NCI-H2227 (cell line): ENCODE results near the gene OTOG.
"Not testable (repeated sequence)": the region's sequence is repeated elsewhere in the genome, so short reads cannot be mapped to it uniquely, and the experiment has no call there.

Experiments used
- DNase-seq: peaks from one replicate; lab custom pipeline; 2025; ENCODE audit not compliant: unreplicated experiment; lab: John Stamatoyannopoulos, UW

OTOG gene

DNA sequence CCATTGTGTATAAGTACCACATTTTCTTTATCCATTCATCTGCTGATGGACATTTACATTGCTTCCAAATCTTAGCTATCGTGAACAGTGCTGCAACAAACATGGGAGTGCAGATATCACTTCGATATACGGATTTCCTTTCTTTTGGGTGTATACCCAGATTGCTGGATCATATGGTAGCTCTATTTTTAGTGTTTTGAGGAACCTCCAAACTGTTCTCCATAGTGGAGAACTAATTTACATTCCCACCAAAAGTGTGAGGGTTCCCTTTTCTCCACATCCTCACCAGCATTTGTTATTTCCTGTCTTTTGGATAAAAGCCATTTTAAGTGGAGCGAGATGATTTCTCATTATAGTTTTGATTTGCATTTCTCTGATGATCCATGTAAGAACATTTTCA, 75.7 kb downstream of the OTOG start:
- DNase-seq, result not testable (repeated sequence)

DNA sequence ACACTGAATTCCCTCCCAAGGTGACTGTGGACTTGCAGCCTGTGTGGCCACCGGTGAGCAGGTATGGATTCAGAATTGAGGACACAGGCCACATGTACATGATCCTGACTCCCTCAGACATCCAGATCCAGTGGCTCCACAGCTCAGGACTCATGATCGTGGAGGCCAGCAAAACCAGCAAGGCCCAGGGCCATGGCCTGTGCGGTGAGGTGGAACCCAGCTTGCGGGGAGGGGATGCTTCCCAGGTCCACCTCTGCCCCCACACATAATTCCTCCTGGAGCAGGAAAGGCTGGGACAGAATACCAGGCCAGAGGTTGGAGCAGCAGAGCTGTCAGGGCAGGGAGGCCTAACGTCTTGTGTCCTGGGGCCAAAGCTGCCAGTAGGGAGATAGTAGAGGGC, 82.1 kb downstream of the OTOG start:
- no peak for DNase-seq

DNA sequence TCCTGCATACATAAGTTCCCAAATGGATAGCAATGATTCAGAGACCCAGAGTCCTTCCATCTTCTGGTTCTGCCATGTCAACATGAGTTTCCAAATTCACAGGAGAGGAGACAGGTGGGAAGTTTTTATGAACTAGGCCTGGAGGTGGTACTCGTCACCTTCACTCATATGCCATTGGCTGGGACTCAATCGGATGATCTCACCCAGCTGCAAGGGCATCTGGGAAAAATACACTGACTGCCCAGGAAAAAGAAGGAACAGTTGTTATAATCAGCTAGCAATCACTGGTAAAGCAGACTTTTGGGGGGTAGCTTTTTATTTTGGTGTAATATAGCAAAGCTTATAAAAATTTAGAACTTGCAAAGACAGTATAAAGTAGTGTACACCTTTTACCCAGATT, 83.9 kb downstream of the OTOG start:
- DNase-seq, result no peak

DNA sequence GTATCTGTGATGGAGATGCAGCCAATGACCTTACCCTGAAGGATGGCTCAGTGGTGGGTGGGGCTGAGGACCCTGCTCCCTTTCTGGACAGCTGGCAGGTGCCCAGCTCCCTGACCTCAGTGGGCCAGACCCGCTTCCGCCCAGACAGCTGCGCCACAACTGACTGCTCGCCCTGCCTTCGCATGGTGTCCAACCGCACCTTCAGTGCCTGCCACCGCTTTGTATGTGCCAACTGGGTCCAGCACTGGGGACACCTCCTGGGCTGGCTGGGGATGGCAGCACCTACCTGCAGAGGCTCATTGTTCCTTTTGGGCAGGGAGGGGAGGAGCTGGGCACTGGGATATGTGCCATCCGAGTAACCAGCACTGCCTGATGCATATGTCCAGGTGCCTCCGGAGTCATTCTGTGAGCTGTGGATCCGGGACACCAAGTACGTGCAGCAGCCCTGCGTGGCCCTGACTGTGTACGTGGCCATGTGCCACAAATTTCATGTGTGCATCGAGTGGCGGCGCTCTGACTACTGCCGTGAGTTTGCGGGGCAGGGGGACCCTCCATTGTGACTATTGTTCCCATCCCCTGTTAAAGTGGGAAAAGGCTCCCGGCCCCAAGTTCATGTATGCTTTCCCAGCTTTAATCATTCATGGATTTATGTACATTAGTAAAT, 84.8 kb downstream of the OTOG start:
- no peak for DNase-seq

DNA sequence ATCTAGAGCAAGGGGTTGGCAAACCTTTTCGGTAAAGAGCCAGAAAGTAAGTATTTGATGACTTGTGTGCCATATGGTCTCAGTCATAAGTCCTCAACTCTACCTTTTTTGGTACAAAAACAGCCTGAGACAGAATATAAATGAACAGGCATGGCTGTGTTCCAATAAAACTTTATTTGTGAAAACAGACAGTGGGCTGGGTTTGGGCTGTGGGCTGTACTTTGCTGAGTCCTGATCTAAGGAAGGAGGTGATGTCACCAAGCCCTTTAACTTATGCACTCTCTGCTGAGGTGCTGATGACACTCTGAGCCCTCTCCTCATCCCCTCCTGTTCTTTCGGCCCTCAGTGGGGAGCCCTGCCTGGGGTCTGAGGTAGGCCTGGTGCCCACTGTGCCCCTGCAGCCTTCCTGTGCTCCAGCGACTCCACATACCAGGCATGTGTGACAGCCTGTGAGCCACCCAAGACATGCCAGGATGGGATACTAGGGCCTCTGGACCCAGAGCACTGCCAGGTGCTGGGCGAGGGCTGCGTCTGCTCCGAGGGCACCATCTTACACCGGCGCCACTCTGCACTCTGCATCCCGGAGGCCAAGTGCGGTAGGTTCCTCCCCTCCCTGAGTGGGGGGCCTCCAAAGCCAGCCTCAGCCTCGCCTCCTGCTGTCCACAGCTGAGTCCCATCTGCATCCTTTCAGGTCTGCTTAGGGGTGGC, 86.4 kb downstream of the OTOG start:
- no peak for DNase-seq

DNA sequence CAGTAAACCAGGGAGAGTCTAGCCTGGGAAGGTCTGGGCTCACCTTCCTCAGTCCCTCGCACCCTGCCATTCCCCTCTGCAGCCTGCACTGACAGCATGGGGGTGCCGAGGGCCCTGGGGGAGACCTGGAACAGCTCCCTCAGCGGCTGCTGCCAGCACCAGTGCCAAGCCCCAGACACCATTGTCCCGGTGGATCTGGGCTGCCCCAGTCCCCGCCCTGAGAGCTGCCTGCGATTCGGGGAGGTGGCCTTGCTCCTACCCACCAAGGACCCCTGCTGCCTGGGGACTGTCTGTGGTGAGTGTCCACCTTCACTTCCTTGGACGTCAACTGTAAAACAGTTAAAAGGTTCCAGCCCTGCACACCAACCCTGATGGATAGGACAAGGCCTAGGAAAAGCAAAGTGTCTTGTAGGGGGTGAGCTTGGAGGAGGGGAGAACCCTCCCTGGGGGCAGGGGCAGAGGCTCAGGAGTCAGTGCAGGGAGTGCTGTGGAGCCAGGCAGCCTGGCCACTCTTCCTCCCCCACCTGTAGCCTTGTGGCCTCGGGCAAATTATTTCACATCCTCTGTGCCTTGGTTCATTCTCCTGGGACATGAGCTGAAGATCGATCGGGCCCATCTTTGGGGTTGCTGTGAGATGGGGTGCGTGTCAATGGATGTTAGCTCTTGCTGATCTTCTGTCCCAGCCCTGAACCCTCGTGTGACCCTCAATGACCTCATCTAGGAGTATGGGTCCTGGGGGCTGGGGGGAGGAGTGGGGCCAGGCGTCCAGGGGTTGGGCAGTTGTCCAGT, 87.1 kb downstream of the OTOG start:
- DNase-seq, result no peak

DNA sequence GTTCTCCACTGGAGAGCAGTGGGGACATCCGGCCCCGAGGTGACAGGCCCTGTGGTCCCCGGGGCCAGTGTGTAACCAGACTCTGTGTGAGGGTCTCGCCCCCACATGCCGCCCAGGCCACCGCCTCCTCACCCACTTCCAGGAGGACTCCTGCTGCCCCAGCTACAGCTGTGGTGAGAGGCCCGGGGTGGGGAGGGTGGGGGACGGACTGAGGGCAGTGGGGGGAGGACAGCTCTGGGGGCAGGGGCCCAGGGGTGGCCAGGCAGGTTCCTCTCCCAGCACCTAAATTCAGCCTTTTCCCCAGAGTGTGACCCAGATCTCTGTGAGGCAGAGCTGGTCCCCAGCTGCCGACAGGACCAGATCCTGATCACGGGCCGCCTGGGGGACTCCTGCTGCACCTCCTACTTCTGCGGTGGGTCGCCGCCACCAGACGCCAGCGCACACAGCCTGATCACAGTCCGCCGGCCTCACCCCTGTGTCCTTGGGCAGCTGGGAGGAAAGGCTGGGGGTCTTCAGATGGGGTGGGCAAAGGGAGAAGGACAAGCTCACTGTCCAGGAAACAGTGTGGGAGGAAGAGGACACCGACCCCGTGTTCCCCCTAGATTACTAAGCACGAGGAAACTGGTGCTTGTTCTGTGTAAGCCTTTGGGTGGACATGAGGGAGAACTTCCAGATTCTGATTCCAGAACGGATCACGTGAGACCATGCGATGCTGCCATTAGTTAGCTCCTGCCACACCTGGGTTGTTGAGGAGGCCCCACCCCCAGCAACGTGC, 87.9 kb downstream of the OTOG start:
- DNase-seq, result no peak

DNA sequence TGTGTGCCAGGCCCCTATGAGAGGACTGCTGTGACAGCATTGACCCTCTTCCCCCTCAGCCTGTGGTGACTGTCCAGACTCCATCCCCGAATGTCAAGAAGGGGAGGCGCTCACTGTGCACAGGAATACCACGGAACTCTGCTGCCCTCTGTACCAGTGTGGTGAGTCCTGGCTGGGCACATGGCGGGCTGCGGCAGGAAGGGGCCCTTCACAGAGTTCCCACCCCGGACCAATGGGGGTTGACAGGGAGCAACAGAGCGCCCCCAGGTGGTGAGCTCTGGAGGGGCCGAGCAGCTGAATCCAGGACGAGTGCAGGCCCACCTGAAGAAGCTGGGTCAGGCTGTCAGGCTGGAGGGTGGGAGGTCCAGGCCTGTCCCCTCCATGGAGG, 88.5 kb downstream of the OTOG start:
- DNase-seq, result no peak

DNA sequence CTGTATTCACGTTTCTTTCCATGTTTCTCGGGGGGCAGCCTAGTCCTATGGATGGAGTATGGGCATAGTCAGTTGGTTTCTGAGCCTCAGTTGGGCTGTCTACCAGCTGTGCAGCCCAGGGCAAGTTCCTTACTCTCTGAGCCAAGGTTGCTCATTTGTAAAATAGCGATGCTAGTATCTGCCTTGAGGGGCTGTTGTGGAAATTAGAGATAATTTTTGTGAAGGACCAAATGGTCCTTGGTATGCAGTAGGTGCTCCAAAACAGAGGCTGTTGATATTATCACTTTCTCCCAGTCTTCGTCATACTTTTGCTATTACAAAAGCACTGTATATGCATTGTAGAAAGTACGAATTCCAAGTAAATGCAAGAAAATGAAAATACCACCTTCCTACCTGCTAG, 89.7 kb downstream of the OTOG start:
- DNase-seq, result no peak

DNA sequence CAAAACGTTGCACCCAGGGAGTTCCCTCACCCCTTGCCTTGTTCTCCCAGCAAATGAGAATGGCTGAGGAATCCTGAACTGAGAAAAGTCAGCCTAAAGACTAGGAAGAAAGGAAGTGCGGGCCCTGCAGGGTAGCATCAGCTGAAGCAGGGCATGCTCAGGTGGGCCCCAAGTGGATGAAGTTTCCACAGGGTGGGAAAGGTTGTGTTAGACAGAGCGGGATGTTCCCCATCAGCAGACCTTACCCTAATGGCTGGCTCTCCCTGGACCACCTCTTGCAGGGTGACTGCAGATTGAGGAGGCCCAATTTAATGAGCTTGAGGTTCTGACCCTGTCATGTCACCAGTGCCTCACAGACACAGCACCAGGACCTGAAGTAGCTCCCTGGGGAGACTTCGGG, 90.8 kb downstream of the OTOG start:
- DNase-seq, result no peak

DNA sequence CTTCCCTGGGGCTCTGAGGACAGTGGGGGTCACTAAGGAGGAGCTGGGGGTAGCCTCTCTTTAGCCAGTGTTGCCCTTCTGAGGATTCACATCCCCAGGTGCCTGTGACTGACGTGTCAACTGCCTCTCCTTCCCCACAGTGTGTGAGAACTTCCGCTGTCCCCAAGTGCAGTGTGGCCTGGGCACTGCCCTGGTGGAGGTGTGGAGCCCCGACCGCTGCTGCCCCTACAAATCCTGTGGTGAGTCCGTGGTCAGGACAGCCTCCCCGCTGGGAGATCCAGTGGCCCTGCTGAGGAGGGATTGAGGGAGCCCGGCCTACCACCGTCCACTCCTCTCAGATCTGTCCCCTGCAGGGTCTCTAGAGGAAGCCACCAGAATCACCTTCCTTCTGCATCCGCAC, 91.3 kb downstream of the OTOG start:
- DNase-seq, result no peak

DNA sequence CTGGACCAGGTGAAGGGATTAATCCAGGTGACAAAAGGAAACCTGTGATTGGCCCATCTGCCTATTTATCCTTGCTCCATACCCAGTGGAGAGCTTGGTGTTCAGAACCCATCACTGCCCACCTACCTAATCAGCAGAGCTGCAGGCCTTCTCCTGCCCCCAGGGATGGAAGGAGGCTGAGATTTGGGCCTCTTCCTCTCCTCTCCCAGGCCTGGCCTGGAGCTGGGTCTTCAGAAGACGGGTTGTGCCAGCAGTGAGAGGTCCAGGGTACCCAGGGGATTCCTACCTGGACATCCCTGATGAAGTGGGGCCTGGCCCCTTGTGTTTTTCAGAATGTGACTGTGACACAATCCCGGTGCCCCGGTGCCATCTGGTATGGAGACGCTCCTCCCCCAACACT, 92.0 kb downstream of the OTOG start:
- DNase-seq, result no peak

DNA sequence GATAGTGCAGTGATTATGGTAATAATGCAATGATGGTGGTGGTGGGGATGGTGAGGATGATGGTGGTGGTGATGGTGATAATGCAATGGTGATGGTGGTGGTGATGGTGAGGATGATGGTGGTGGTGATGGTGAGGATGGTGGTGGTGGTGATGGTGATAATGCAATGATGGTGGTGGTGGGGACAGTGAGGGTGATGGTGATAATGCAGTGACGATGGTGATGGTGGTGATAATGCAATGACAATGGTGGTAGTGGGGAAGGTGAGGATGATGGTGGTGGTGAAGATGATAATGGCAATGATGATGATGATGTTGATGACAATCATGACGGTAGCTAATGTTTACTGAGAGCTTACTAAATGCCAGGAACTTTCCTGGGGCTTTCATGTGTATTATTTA, 92.7 kb downstream of the OTOG start:
- DNase-seq, result no peak

DNA sequence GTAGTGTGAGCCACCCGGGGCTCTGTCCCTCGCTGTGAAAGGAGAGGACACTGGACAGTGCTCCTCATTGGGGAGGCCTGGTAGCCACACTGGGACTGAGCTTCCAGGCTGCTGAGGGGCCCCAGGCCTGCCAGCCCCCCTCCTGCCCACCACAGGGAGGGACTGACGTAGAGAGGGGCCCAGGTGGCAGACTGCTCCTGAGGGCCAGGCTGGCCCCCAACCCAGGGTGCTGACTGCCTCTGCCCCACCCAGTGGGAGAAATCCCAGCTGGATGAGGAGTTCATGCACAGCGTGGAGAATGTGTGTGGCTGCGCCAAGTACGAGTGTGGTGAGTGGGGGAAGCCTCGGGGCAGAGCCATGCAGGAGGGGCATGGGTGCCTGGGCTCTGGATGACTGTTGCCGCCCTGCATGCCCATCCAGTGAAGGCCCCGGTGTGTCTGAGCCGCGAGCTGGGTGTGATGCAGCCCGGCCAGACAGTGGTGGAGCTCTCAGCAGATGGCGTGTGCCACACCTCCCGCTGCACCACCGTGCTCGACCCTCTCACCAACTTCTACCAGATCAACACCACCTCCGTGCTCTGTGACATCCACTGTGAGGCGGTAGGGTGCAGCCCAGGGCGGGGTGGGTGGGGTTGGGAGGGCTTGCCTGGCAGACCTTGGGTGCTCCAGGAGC, 93.6 kb downstream of the OTOG start:
- DNase-seq, result no peak

DNA sequence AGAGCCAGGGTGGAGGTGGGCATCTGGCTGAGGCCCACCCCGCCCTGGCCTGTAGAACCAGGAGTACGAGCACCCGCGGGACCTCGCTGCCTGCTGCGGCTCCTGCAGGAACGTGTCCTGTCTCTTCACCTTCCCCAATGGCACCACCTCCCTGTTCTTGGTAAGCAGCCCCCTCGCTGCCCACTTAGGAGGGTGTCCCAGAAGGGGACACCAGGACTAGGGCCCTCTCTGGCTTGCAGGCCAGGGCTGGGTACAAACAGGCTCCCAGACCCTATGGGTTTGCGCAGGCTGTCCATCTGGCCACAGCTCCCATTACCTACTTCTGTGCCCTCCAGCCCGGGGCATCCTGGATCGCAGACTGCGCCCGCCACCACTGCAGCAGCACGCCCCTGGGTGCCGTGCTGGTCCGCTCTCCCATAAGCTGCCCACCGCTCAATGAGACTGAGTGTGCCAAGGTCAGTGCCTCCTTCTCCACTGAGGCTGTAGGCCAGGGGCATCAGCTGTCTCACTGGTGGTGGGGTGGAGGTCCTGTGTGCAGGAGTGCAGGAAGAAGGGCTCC, 94.8 kb downstream of the OTOG start:
- DNase-seq, result no peak

DNA sequence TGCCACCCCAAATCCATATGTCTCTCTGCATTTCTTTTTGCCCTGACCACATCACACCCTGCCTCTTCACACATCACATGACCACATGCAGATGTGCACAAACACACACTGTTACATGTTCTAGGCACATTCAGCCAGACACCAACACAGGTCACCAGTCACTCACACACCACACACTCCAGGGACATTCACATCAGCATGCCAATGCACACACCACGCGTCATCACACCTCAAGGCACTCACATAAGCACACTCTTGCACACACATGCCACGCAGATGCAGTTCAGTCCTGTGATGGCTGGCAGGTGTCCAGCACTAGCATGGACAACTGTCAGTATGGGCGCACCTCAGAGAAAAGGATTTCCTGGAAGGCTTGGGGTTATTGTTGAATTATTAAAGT, 95.3 kb downstream of the OTOG start:
- no peak for DNase-seq

DNA sequence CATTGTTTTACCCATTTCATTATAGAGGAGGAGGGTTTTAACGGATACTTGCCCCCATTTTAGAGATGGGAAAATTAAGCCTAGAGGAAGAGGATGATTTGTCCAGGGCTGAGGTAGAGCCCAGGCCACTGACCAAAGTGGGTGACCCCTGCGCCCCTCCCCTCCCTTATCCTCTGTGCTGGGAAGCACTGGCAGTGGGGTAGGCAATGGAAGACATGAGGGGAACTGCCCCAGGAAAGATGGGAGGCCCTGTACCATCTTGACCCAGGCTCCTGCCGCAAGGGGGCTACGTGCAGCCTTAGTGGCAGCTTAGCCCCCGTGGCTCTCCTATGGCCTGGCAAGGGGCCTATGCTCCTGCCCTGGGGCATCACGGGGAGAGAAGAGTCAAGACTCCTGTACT, 95.9 kb downstream of the OTOG start:
- DNase-seq, result no peak

DNA sequence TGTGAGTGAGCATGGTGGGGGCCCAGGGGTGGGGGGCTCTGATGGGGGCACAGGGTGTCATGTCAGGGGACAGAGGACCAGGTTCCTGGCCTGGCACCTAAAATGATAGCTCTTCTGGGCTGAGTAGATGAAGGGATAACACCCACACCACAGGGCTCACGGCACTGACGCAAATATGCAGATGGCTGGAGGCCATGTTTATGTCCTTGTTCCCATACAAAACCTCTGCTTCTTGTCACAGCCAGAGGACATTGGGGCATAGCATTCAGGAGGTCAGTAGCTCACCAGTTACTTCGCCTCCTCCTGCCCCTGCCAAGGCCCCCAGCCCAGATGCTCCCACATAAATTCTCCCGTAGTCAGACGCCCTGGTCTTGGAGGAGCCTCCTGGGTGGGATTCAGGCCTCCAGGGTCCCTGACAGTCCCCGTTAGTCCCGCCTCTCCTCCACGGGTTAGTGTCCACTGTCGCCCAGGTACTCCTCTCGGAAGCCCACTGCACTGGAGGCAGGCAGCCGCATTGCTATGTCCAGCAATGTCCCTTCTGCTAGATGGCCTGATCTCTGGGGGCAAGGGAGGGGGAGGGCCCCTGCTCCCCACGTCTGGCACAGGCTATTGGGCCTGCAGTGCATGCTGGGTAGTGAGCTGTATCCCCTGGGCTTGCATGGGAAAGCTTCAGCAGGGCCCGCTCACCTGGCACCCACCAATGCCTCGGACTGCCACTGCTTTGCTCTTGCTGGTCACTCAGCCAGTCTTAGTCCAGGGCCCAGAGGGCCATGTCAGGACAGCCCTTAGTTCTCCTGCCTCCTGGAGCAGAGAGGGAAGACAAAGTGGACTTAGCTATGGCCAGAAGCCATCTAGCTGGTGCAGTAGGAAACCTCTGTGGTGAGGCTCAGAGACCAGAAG, 96.7 kb downstream of the OTOG start:
- no peak for DNase-seq

DNA sequence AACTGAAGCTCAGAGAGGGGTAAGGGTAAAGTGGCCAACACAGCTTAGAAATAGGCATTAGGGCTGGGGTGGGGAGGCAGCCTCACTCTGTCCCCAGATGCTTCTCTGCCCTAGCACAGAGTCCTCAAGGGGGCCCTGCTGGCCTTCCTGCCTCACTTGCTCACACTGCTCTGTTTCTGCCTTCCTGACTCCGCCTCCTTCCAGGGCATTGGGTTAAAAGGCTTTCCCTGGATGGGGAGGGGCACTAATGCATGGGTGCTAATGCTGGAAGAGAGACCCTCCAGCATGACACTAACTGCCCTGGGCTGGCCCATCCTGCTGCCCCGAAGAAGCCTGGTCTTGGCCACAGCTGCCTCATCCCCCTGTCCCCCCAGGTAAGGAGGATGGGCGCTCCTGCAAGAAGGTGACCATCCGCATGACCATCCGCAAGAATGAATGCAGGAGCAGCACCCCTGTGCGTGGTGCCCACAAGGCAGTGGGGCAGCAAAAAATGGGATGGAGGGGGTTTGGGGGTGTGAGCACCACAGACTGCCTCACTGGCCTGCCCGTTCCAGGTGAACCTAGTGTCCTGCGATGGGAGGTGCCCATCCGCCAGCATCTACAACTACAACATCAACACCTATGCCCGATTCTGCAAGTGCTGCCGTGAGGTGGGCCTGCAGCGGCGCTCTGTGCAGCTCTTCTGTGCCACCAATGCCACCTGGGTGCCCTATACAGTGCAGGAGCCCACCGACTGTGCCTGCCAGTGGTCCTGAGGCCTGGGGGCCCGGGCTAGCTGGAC, 98.3 kb downstream of the OTOG start:
- DNase-seq, result no peak
